Dermis lymphatic vessel endothelial cell (primary cell): ENCODE results near the gene USP14. TPM values are rescaled to one million over a fixed set of nuclear protein-coding genes. Genes with fewer than 3 reads are reported as not detected.

ENCODE experiments used
- total RNA-seq: library from RNA; depleted of rRNA; stranded (reverse); fragments of >200 nt; gene quantifications from 2 replicates; pipeline ENCODE4 v1.2.1, GENCODE V29; 2014

The USP14 gene
- 16.6 and 19.6 TPM in 2 replicates for total RNA-seq

GRCh38 chr18:158128-159036 lies at the start of gene USP14:
Gene USP14 (plus strand): TSS chr18:158557. CDS start chr18:158699, 142 bp downstream.

Other genes starting within 250 kb of the USP14 start
- 0.11 TPM in 1 of 2 replicates, not detected in the other for gene TUBB8B, start 108.9 kb upstream of the USP14 start, total RNA-seq
- gene THOC1, start 109.5 kb downstream of the USP14 start, total RNA-seq = 21.5 and 36.4 TPM in 2 replicates